Body of pancreas (tissue), 4 donors: ENCODE data around the gene CREB5.

Experiments
- CTCF ChIP-seq, 7 experiments: fragments of 450-650 bp in 4 of 7; fragments of 200-600 bp in 3 of 7; sonication (generic) in 3 of 7; IDR thresholded peaks; one replicate each; pipeline ENCODE4 v1.5.1; 2016 to 2019; ENCODE audit warnings: antibody characterized with exemption in 7 of 7
- POLR2A ChIP-seq, 3 donors: fragments of 450-650 bp; IDR thresholded peaks; one replicate each; pipeline ENCODE4 v1.6.1; 2016; ENCODE audit warnings: antibody characterized with exemption in 3 of 3, mild to moderate bottlenecking in 2 of 3

GRCh38 chr7:28705350-28705749 lies 293.0 kb downstream of the CREB5 start:
- no peak for TF ChIP-seq CTCF (IDR thresholded peaks at IDR 0.05)
- TF ChIP-seq POLR2A (IDR thresholded peaks at IDR 0.05): no peak
